Dermis lymphatic vessel endothelial cell (primary cell): ENCODE measurements around the gene CRB2. TPM values are rescaled to one million over a fixed set of nuclear protein-coding genes. Genes with fewer than 3 reads are reported as not detected.

Experiments used
- total RNA-seq: library from RNA; depleted of rRNA; stranded (reverse); fragments of >200 nt; gene quantifications from 2 replicates; pipeline ENCODE4 v1.2.1, GENCODE V29; 2014

CRB2 gene
- total RNA-seq = not detected in 2 replicates

DNA sequence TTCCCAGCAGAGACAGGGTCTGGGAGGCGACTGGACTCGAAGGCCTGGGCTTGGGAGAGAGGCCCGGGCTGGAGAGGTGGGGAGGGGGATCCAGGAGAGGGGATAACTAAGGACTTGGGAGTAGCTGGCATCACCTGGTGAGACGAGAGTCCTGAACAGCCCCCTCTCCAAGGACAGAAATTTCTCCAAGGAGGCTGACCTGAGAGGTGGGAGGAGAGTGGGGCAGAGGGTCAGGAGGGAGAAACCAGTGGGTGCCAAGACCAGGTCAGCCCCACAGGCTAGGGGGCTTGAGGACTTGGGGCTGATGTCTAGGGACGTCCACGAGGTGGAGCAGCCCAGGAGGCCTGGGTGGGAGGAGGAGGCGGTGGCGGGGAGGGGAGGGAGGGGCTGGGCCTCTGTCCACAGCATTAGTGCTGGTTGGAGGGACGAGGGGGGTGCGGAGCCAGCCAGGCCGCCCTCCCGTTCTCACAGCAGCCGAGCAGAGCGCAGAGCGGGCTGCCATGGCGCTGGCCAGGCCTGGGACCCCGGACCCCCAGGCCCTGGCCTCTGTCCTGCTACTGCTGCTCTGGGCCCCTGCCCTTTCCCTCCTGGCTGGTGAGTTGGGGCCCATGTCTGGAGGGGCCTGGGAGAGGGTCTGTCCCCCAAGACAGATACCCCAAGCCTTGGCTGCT is at the start of gene CRB2:
TSS of gene CRB2 (plus strand) at position 437 of the 671 bp plus-strand sequence. CDS start at position 501, 64 bp downstream.

Other genes starting within 250 kb of the CRB2 start
- 9.9 and 13.0 TPM in 2 replicates for gene STRBP, start 87.6 kb upstream of the CRB2 start, total RNA-seq